ENCODE data around the gene SAFB.
"Not testable (repeated sequence)": the region's sequence is repeated elsewhere in the genome, so short reads cannot be mapped to it uniquely, and the experiment has no call there.

DNA sequence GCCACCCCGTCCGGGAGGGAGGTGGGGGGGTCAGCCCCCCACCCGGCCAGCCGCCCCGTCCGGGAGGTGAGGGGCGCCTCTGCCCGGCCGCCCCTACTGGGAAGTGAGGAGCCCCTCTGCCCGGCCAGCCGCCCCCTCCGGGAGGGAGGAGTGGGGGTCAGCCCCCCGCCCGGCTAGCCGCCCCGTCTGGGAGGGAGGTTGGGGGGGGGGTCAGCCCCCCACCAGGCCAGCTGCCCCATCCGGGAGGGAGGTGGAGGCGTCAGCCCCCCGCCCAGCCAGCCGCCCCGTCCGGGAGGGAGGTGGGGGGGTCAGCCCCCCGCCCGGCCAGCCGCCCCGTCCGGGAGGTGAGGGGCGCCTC lies 79.1 kb downstream of the SAFB start:
- TF ChIP-seq, protein P1, sequence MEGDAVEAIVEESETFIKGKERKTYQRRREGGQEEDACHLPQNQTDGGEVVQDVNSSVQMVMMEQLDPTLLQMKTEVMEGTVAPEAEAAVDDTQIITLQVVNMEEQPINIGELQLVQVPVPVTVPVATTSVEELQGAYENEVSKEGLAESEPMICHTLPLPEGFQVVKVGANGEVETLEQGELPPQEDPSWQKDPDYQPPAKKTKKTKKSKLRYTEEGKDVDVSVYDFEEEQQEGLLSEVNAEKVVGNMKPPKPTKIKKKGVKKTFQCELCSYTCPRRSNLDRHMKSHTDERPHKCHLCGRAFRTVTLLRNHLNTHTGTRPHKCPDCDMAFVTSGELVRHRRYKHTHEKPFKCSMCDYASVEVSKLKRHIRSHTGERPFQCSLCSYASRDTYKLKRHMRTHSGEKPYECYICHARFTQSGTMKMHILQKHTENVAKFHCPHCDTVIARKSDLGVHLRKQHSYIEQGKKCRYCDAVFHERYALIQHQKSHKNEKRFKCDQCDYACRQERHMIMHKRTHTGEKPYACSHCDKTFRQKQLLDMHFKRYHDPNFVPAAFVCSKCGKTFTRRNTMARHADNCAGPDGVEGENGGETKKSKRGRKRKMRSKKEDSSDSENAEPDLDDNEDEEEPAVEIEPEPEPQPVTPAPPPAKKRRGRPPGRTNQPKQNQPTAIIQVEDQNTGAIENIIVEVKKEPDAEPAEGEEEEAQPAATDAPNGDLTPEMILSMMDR (conservative IDR thresholded peaks at IDR 0.05; ENCODE audit: low read length) = not testable (repeated sequence)
- TF ChIP-seq EZH2phosphoT487 (IDR thresholded peaks at IDR 0.05; ENCODE audit: borderline replicate concordance, low read depth, low read length) = not testable (repeated sequence)

All from OCI-LY7 (cell line).